Fibroblast of skin of left quadriceps (primary cell): ENCODE data around the gene JPH2.
"Not testable (repeated sequence)": the region's sequence is repeated elsewhere in the genome, so short reads cannot be mapped to it uniquely, and the experiment has no call there.

Source experiments
- DNase-seq, 2 experiments: peaks; one replicate each; pipeline ENCODE4 v3.0.0-alpha.2; 2013; ENCODE audit warnings: low read depth in 2 of 2

JPH2 gene

GRCh38 chr20:44187054-44187771 is at the start of gene JPH2:
JPH2 (minus strand) TSS chr20:44187188; CDS start chr20:44186705, 483 bp downstream.
- peak in 1 of 2 experiments; percentile 52 for DNase-seq

- DNase-seq, result no peak
Measured at GRCh38 chr20:44235702-44236101, 48.7 kb upstream of the JPH2 start.

GRCh38 chr20:44234566-44235317 is 47.8 kb upstream of the JPH2 start:
- no peak for DNase-seq

GRCh38 chr20:44233436-44234016 is 46.5 kb upstream of the JPH2 start:
- DNase-seq, result no peak

- not testable (repeated sequence) for DNase-seq
Measured at GRCh38 chr20:44232469-44232856, 45.5 kb upstream of the JPH2 start.

- no peak for DNase-seq
Measured at GRCh38 chr20:44231713-44232468, 44.9 kb upstream of the JPH2 start.

GRCh38 chr20:44231193-44231592 is 44.2 kb upstream of the JPH2 start:
- DNase-seq, result no peak

- no peak for DNase-seq
Measured at GRCh38 chr20:44228465-44229258, 41.7 kb upstream of the JPH2 start.

GRCh38 chr20:44224637-44225036 is 37.6 kb upstream of the JPH2 start:
- no peak for DNase-seq

GRCh38 chr20:44223721-44224120 is 36.7 kb upstream of the JPH2 start:
- DNase-seq, result no peak

- DNase-seq, result no peak
Measured at GRCh38 chr20:44222633-44223368, 35.8 kb upstream of the JPH2 start.

- DNase-seq, result no peak
Measured at GRCh38 chr20:44222027-44222426, 35.0 kb upstream of the JPH2 start.

- DNase-seq, result no peak
Measured at GRCh38 chr20:44221368-44221954, 34.5 kb upstream of the JPH2 start.

GRCh38 chr20:44219791-44220190 is 32.8 kb upstream of the JPH2 start:
- no peak for DNase-seq

GRCh38 chr20:44219170-44219730 is 32.3 kb upstream of the JPH2 start:
- no peak for DNase-seq

- DNase-seq, result no peak
Measured at GRCh38 chr20:44218446-44218845, 31.5 kb upstream of the JPH2 start.

GRCh38 chr20:44217342-44218092 is 30.5 kb upstream of the JPH2 start:
- peak; percentile 25 to 30 for DNase-seq

GRCh38 chr20:44215125-44215524 is 28.1 kb upstream of the JPH2 start:
- DNase-seq, result peak; percentile 34 to 37

GRCh38 chr20:44212792-44213191 is 25.8 kb upstream of the JPH2 start:
- no peak for DNase-seq
